Prostate gland (tissue), 2 donors: Measurements from ENCODE around the gene OPN1SW. TPM values are rescaled to one million over a fixed set of nuclear protein-coding genes. Genes with fewer than 3 reads are reported as not detected.

Experiments
- DNase-seq: peaks from one replicate; pipeline ENCODE4 v3.0.0-alpha.2; 2019; ENCODE audit warnings: low spot score
- H3K27ac ChIP-seq, 2 donors: fragments of 200-600 bp; sonication (generic); 2 replicates each; pipeline ENCODE4 v1.5.1; 2017 to 2019
- H3K27me3 ChIP-seq: fragments of 200-600 bp; sonication (generic); replicated peaks from 2 replicates; pipeline ENCODE4 v1.5.1; 2019; ENCODE audit not compliant: insufficient read depth
- H3K36me3 ChIP-seq, 2 donors: fragments of 200-600 bp; sonication (generic); 1 replicate in 1 of 2; 2 replicates in 1 of 2; pipeline versions ENCODE4 v1.5.1 to v1.8.1; 2017 to 2019
- H3K4me1 ChIP-seq: fragments of 200-600 bp; sonication (generic); replicated peaks from 2 replicates; pipeline ENCODE4 v1.5.1; 2019
- H3K4me3 ChIP-seq, 2 donors: fragments of 200-600 bp; sonication (generic); 2 replicates each; pipeline ENCODE4 v1.5.1; 2017 to 2019
- H3K9me3 ChIP-seq: fragments of 200-600 bp; sonication (generic); 2 replicates; pipeline ENCODE4 v1.5.1; 2017
- CTCF ChIP-seq, 4 experiments: fragments of 200-600 bp in 2 of 4; fragments of 450-650 bp in 2 of 4; sonication (generic) in 2 of 4; IDR thresholded peaks; 1 replicate in 3 of 4; 2 replicates in 1 of 4; pipeline ENCODE4 v1.5.1; 2016 to 2019; ENCODE audit warnings: antibody characterized with exemption in 4 of 4, mild to moderate bottlenecking in 2 of 4, moderate library complexity in 2 of 4
- POLR2A ChIP-seq: fragments of 450-650 bp; IDR thresholded peaks from one replicate; pipeline ENCODE4 v1.6.1; 2016; ENCODE audit warnings: antibody characterized with exemption, mild to moderate bottlenecking
- POLR2AphosphoS5 ChIP-seq: sonication (generic); formaldehyde crosslinking; IDR thresholded peaks from one replicate; pipeline ENCODE4 v1.6.1; 2017; ENCODE audit warnings: antibody characterized with exemption
- WGBS: methylation state at CpG from one replicate; pipeline ENCODE4 v1.1.5; 2018; 5-methylcytosine and 5-hydroxymethylcytosine counted together
- intact Hi-C: fragments of 100-400 bp; cut with DNase I; formaldehyde crosslinking; loops from one replicate; pipeline ENCODE4 v1.14.2; 2022
- total RNA-seq, 2 donors: library from RNA; depleted of rRNA; stranded (reverse); fragments of >200 nt; gene quantifications; one replicate each; pipeline ENCODE4 v1.1.0, GENCODE V29; 2016

The OPN1SW gene, protein sequence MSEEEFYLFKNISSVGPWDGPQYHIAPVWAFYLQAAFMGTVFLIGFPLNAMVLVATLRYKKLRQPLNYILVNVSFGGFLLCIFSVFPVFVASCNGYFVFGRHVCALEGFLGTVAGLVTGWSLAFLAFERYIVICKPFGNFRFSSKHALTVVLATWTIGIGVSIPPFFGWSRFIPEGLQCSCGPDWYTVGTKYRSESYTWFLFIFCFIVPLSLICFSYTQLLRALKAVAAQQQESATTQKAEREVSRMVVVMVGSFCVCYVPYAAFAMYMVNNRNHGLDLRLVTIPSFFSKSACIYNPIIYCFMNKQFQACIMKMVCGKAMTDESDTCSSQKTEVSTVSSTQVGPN
- not detected for total RNA-seq

DNA sequence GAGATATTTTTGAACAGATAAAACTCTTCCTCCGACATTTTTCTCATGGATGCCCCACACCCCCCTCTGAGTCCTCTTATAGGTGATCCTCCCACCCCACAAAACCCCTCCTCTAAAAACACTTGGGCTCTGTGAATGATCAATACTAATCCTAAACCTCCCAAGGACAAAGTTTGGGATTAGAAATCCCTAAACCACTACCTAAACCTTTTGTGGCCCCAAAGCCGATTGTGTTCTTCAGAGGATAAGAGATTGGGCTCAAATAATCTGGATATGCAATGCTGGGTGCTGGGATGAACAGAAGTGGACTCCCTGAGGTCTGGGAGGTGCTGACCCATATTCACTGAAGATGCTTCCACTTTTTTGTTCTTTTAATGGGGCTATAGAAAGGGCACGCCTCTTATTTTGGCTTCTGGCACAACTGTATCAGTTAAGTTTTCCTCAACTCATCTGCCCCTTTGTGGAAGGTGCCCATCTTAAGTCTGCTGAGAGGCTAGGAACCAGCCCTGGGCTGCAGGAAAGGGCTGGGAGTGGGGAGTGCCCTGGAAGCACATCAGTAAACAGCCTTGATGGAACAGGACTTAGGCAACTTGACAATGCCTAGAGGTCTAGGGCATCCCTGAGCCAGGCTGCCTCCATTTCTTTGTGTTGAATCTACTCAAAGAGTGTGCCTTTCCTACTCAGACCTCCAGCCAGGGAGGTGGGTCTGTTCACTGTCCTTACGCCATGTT, at the start of gene OPN1SW:
Gene OPN1SW (minus strand): TSS at position 51 of the 731 bp plus-strand sequence. CDS start 13 bp downstream, at position 38.
- intact Hi-C loops = no loop called here
- no peak for DNase-seq
- Histone ChIP-seq H3K4me1 (peaks cover 3% of the 10 kb centered on the region), H3K27me3 (no peaks in the 10 kb centered on the region), H3K27ac (no peak within 1 kb of the TSS), H3K4me3 (no peak within 1 kb of the TSS), H3K36me3 (no peaks in the 10 kb centered on the region), H3K9me3 (no peaks in the 10 kb centered on the region)
- no peak for TF ChIP-seq CTCF (IDR thresholded peaks at IDR 0.05)
- TF ChIP-seq POLR2AphosphoS5 = no peak
- TF ChIP-seq POLR2A = no peak
- WGBS = 96% methylated on average over 4 of the region's 4 CpGs

- WGBS = 95% methylated on average over 4 of the region's 4 CpGs
- no peak overlapping the region for H3K4me3 ChIP-seq
- TF ChIP-seq CTCF (IDR thresholded peaks at IDR 0.05) = no peak
- no peak for TF ChIP-seq POLR2AphosphoS5
- TF ChIP-seq POLR2A = no peak
- H3K27me3 ChIP-seq = no peaks in the 10 kb centered on the region
- no peak overlapping the region for H3K27ac ChIP-seq
- H3K36me3 ChIP-seq = no peaks in the 10 kb centered on the region
- no peaks in the 10 kb centered on the region for H3K4me1 ChIP-seq
- H3K9me3 ChIP-seq = no peaks in the 10 kb centered on the region
- intact Hi-C loops = no loop called here
- DNase-seq = no peak
These were observed 46.1 kb upstream of the OPN1SW start for GRCh38 chr7:128821724-128822123.

GRCh38 chr7:128818694-128819093, 43.1 kb upstream of the OPN1SW start:
- 72% methylated on average over 3 of the region's 3 CpGs for WGBS
- no peak overlapping the region for H3K4me3 ChIP-seq
- intact Hi-C loops = no loop called here
- H3K27ac ChIP-seq = no peak overlapping the region
- H3K27me3 ChIP-seq = no peaks in the 10 kb centered on the region
- no peaks in the 10 kb centered on the region for H3K4me1 ChIP-seq
- H3K36me3 ChIP-seq = no peaks in the 10 kb centered on the region
- DNase-seq = no peak
- no peaks in the 10 kb centered on the region for H3K9me3 ChIP-seq
- TF ChIP-seq CTCF (IDR thresholded peaks at IDR 0.05) (no peak), POLR2A (no peak), POLR2AphosphoS5 (no peak)

DNA sequence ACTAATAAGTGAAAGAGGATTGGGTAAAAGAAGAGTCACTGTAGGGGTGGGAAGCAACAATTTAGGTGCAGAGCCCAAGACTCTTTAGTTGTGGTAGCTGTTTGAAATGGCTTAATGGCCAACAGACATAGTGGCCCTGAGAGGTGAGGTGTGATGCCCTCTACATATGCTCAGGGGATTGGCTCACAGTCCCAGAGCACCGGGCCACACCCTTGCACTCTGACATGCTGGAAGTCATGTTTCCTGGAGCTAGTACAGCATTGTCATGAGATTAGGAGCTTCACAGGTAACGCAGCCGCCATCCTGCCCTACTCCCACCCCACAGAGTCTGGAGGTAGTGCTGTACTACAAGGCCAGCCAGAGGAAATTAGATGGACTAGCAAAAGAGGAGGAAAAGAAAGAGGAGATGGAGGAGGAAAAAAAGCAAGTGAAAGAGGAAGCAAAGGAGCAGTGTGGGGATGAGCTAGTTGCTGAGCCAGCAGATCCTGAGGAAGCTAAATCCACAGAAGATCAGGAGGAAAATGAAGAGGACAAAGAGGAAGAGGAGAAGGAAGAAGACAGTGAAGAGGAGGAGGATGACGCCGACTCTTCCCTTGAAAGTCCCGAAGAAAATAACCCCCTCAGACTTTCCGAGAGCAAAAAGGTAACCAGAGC, 39.8 kb upstream of the OPN1SW start:
- 88% methylated on average over 7 of the region's 7 CpGs for WGBS

More for the DNA sequence above, 39.8 kb upstream of the OPN1SW start:
- DNase-seq = no peak
- intact Hi-C loops = no loop called here
- H3K27ac ChIP-seq = no peak overlapping the region
- H3K9me3 ChIP-seq = no peaks in the 10 kb centered on the region
- no peaks in the 10 kb centered on the region for H3K27me3 ChIP-seq
- TF ChIP-seq POLR2A (no peak), POLR2AphosphoS5 (no peak), CTCF (IDR thresholded peaks at IDR 0.05) (no peak)
- H3K36me3 ChIP-seq = no peaks in the 10 kb centered on the region
- H3K4me3 ChIP-seq = no peak overlapping the region
- H3K4me1 ChIP-seq = no peaks in the 10 kb centered on the region
